GM12872 (cell line): ENCODE results near the gene ACTBL2.

ENCODE experiments used
- CTCF ChIP-seq: IDR thresholded peaks from 3 replicates; pipeline ENCODE4 v1.5.1; 2011; ENCODE audit warnings: low read depth, mild to moderate bottlenecking, low read length, moderate library complexity; ENCODE audit not compliant: insufficient read depth

The ACTBL2 gene

DNA sequence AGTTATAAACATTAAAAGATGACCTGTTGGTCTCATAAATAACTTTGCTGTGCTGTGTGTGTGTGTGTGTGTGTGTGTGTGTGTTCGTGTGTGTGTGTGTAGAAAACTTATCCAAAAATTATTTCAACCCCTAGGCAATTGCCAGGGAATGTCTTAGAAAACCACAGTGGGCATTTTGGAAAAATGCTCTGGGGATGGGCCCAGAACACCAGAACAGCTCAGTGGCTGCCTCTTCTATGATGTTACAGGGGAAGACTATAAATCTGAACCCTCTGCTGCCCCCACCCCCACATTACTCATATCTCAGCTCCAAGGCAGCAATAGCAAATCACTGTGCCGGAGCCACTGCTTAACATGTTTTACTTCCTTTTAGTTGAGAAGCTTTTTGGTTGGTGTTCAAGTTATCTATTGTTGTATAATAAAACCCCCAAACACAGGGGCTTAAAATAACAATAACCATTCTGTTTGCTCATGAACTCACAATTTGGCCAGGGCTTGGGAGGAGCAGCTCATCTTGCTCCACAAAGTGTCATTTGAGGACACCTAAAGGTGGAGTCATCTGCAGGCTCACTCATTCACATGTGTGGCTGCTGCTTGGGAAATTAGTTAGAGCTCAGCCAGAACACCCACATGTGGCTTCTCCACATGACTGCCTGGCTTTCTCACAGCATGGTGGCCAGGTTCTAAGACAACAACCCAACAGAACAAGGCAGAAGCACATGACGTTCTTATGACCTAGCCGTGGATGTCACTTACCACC, 40.4 kb downstream of the ACTBL2 start:
- no peak for TF ChIP-seq CTCF

DNA sequence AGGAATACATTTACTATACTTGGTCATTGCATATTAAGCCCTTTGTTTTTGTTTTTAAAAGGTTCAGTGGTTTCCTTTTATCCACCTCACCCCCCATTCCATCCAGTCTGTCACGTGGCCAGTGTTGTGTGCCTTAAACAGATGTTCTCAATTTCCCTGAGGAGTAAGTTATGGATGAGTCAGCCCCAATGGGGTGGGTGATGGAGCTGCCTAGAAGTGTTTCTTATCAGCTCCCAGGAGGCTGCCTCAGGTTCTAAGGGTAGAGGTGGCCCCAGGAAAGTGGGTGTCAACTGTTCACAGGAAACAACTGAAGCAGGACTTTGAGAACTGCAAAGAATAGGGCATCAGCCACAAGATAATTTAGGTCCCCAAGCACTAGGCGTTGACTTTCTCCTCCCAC, 41.1 kb downstream of the ACTBL2 start:
- no peak for TF ChIP-seq CTCF

DNA sequence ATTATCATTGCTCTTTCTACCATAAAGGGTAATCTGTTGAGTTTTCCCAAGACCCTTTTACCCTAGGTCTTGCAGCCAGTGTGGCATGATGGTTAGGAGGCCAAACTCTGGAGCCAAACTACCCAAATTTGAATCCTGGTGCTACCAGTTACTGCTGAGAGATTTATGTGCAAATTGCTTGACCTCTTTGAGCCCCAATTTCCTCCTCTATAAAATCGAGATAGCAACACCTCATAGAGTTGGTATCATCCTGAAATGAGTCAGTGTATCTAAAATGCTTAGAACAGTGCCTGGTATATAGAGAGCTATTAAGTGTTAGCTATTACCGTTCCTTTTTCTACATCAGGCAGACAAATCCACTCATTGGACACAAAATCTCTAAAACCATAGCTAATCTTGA, 43.0 kb downstream of the ACTBL2 start:
- no peak for TF ChIP-seq CTCF

- TF ChIP-seq CTCF, result no peak
Observed at GRCh38 chr5:57437976-57438805, 44.4 kb downstream of the ACTBL2 start.

GRCh38 chr5:57436586-57436985, 46.0 kb downstream of the ACTBL2 start:
- no peak for TF ChIP-seq CTCF

- no peak for TF ChIP-seq CTCF
Observed at GRCh38 chr5:57435701-57436134, 46.9 kb downstream of the ACTBL2 start.

GRCh38 chr5:57434683-57435082, 47.9 kb downstream of the ACTBL2 start:
- TF ChIP-seq CTCF, result no peak
